Keratinocyte (primary cell): Measurements from ENCODE around the gene PALD1.

ENCODE experiments used
- EZH2 ChIP-seq: IDR thresholded peaks from one replicate; pipeline ENCODE4 v1.6.1; 2012; ENCODE audit warnings: inconsistent platforms, mild to moderate bottlenecking, low read length, moderate library complexity
- TF ChIP-seq, protein P1 (sequence below), 3 experiments: IDR thresholded peaks in 1 of 3; conservative IDR thresholded peaks in 1 of 3; optimal IDR thresholded peaks in 1 of 3; 2 replicates in 2 of 3; 3 replicates in 1 of 3; pipeline versions ENCODE3 to v1.5.1; 2011; ENCODE audit warnings: low read length in 3 of 3, mild to moderate bottlenecking in 3 of 3, moderate library complexity in 2 of 3, control low read depth in 1 of 3, inconsistent platforms in 1 of 3; ENCODE audit not compliant: insufficient read depth in 2 of 3; ENCODE audit errors: extremely low read depth in 1 of 3

DNA sequence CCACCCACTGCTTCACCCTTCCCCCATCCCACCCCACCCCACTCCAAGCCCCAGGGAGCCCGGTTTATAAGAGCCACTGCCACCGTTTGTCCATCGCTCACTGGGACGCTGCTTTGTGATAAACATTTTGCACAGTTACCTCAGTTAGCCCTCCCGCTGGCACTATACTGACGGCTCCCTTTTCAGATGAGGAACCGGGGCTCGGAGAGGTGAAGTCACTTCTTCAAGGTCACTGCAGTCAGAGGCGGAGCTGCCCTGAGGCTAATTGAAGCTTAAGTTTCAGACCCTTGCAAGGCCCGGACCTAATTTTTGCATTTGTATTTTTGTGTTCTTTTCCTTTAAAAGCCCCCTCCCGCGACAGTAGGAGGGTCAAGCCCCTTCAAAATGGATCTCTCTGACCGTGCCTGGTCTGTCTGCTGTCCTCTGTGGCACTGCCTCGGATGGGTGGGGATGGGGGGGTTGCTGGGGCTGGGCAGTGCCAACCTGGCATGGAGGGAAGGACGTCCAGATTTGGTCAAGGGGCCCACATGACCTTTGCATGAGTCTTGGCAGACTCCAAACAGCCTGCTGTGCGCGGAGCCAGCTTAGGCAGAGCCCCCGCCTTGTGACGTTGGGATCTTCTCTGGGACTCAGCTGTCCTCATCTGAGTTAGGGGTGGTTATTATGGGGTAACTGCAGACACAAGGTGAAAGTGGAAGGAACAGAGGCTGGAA lies 19.4 kb upstream of the PALD1 start:
- TF ChIP-seq, protein P1, sequence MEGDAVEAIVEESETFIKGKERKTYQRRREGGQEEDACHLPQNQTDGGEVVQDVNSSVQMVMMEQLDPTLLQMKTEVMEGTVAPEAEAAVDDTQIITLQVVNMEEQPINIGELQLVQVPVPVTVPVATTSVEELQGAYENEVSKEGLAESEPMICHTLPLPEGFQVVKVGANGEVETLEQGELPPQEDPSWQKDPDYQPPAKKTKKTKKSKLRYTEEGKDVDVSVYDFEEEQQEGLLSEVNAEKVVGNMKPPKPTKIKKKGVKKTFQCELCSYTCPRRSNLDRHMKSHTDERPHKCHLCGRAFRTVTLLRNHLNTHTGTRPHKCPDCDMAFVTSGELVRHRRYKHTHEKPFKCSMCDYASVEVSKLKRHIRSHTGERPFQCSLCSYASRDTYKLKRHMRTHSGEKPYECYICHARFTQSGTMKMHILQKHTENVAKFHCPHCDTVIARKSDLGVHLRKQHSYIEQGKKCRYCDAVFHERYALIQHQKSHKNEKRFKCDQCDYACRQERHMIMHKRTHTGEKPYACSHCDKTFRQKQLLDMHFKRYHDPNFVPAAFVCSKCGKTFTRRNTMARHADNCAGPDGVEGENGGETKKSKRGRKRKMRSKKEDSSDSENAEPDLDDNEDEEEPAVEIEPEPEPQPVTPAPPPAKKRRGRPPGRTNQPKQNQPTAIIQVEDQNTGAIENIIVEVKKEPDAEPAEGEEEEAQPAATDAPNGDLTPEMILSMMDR (optimal IDR thresholded peaks at IDR 0.05 in 1 of 3, IDR thresholded peaks at IDR 0.05 in 1 of 3, conservative IDR thresholded peaks at IDR 0.05 in 1 of 3; ENCODE audit: extremely low read depth in 1 of 3, insufficient read depth in 2 of 3, low read length in 3 of 3) = no peak
- TF ChIP-seq EZH2 = no peak
